Activated CD4-positive, alpha-beta T cell treated with anti-CD3 and anti-CD28 coated beads, Interleukin-2, amount 10 ng/mL, durations not matched to agents 24 days and 14 days (primary cell): ENCODE measurements around the gene VASP. TPM values are rescaled to one million over a fixed set of nuclear protein-coding genes. Genes with fewer than 3 reads are reported as not detected.
A peak's percentile ranks its signal among the peaks of the same experiment; 100 is the strongest.

Experiments
- DNase-seq: peaks from one replicate; pipeline ENCODE4 v3.0.0; 2022
- H3K27ac Mint-ChIP-seq: one replicate; pipeline ENCODE4 v1.8.0; 2022; ENCODE audit warnings: mild to moderate bottlenecking, mixed read lengths
- H3K27me3 Mint-ChIP-seq: one replicate; pipeline ENCODE4 v1.8.0; 2022; ENCODE audit warnings: mixed read lengths
- H3K36me3 Mint-ChIP-seq: one replicate; pipeline ENCODE4 v1.8.0; 2022; ENCODE audit warnings: low read depth, mild to moderate bottlenecking, mixed read lengths
- H3K4me1 Mint-ChIP-seq: one replicate; pipeline ENCODE4 v1.8.0; 2021; ENCODE audit warnings: mixed read lengths
- H3K4me3 Mint-ChIP-seq: one replicate; pipeline ENCODE4 v1.8.0; 2022; ENCODE audit warnings: mild to moderate bottlenecking, moderate library complexity, mixed read lengths
- H3K9me3 Mint-ChIP-seq: one replicate; pipeline ENCODE4 v1.8.0; 2021; ENCODE audit warnings: mixed read lengths
- intact Hi-C: fragments of 100-400 bp; cut with micrococcal nuclease; formaldehyde crosslinking; loops from one replicate; pipeline ENCODE4 v1.15.1; 2023
- total RNA-seq: library from RNA; stranded (reverse); gene quantifications from 2 replicates; pipeline ENCODE4 v1.2.3, GENCODE V29; 2022

The VASP gene
- total RNA-seq, 1 donor from 2014 or later = 215 TPM

- peak overlapping the region; percentile 91 for H3K27ac Mint-ChIP-seq
- peak; percentile 76 for DNase-seq
- no peaks in the 10 kb centered on the region for H3K9me3 Mint-ChIP-seq
- peaks cover 30% of the 10 kb centered on the region for H3K4me1 Mint-ChIP-seq
- intact Hi-C loops = loop anchor here (1.0 to 2.0 kb wide), 6 partner anchors 9 to 165 kb away; partner anchors contain the start of genes POLR1G and VASP
- peak overlapping the region; percentile 68 for H3K4me3 Mint-ChIP-seq
- peaks cover 12% of the 10 kb centered on the region for H3K36me3 Mint-ChIP-seq
- peaks cover 38% of the 10 kb centered on the region for H3K27me3 Mint-ChIP-seq
These were observed 29.4 kb upstream of the VASP start for GRCh38 chr19:45477713-45478453.

- DNase-seq = peak; percentile 97
- Mint-ChIP-seq H3K36me3 (peaks cover 6% of the 10 kb centered on the region), H3K27me3 (peaks cover 32% of the 10 kb centered on the region), H3K27ac (peak overlapping the region; percentile 91), H3K4me3 (peak overlapping the region; percentile 68), H3K9me3 (no peaks in the 10 kb centered on the region), H3K4me1 (peaks cover 29% of the 10 kb centered on the region)
- intact Hi-C loops = loop anchor here (1.0 to 2.0 kb wide), 7 partner anchors 9 to 165 kb away; partner anchors contain the start of genes POLR1G and VASP
These were observed 28.6 kb upstream of the VASP start for GRCh38 chr19:45478454-45479238.

- H3K9me3 Mint-ChIP-seq = no peaks in the 10 kb centered on the region
- H3K27me3 Mint-ChIP-seq = peaks cover 5% of the 10 kb centered on the region
- no peak for DNase-seq
- no peaks in the 10 kb centered on the region for H3K36me3 Mint-ChIP-seq
- intact Hi-C loops = no loop called here
- H3K27ac Mint-ChIP-seq = no peak overlapping the region
- no peak overlapping the region for H3K4me3 Mint-ChIP-seq
- H3K4me1 Mint-ChIP-seq = peaks cover 25% of the 10 kb centered on the region
These were observed 24.2 kb upstream of the VASP start for GRCh38 chr19:45483033-45483432.

GRCh38 chr19:45484273-45484945 lies 22.9 kb upstream of the VASP start:
- DNase-seq = no peak
- peak overlapping the region; percentile 4 for H3K4me3 Mint-ChIP-seq
- no peak overlapping the region for H3K27ac Mint-ChIP-seq
- no peaks in the 10 kb centered on the region for H3K36me3 Mint-ChIP-seq
- intact Hi-C loops = no loop called here
- peaks cover 17% of the 10 kb centered on the region for H3K4me1 Mint-ChIP-seq
- H3K27me3 Mint-ChIP-seq = peaks cover 5% of the 10 kb centered on the region
- H3K9me3 Mint-ChIP-seq = no peaks in the 10 kb centered on the region

GRCh38 chr19:45485305-45486077 lies 21.8 kb upstream of the VASP start:
- peaks cover 5% of the 10 kb centered on the region for H3K27me3 Mint-ChIP-seq
- peak overlapping the region; percentile 94 for H3K4me3 Mint-ChIP-seq
- intact Hi-C loops = no loop called here
- peak; percentile 99 for DNase-seq
- H3K4me1 Mint-ChIP-seq = peaks cover 14% of the 10 kb centered on the region
- no peaks in the 10 kb centered on the region for H3K36me3 Mint-ChIP-seq
- H3K9me3 Mint-ChIP-seq = no peaks in the 10 kb centered on the region
- H3K27ac Mint-ChIP-seq = peak overlapping the region; percentile 78

GRCh38 chr19:45488708-45489107 lies 18.6 kb upstream of the VASP start:
- Mint-ChIP-seq H3K4me1 (peaks cover 22% of the 10 kb centered on the region), H3K9me3 (no peaks in the 10 kb centered on the region), H3K4me3 (no peak overlapping the region), H3K27ac (no peak overlapping the region), H3K27me3 (peaks cover 5% of the 10 kb centered on the region), H3K36me3 (no peaks in the 10 kb centered on the region)
- intact Hi-C loops = no loop called here
- DNase-seq = no peak

- Mint-ChIP-seq H3K9me3 (no peaks in the 10 kb centered on the region), H3K27me3 (peaks cover 5% of the 10 kb centered on the region), H3K36me3 (no peaks in the 10 kb centered on the region), H3K27ac (no peak overlapping the region), H3K4me3 (no peak overlapping the region), H3K4me1 (peaks cover 19% of the 10 kb centered on the region)
- intact Hi-C loops = no loop called here
- DNase-seq = no peak
These were observed 17.9 kb upstream of the VASP start for GRCh38 chr19:45489216-45489855.

GRCh38 chr19:45492137-45492626 lies 15.1 kb upstream of the VASP start:
- intact Hi-C loops = no loop called here
- no peaks in the 10 kb centered on the region for H3K9me3 Mint-ChIP-seq

GRCh38 chr19:45492627-45493470 lies 14.4 kb upstream of the VASP start:
- Mint-ChIP-seq H3K27ac (peak overlapping the region; percentile 43), H3K4me1 (peaks cover 20% of the 10 kb centered on the region), H3K27me3 (peaks cover 21% of the 10 kb centered on the region), H3K36me3 (peaks cover 3% of the 10 kb centered on the region), H3K9me3 (no peaks in the 10 kb centered on the region), H3K4me3 (peak overlapping the region; percentile 82)
- peak; percentile 78 for DNase-seq
- intact Hi-C loops = loop anchor here (1.0 kb wide), 1 partner anchor 65 kb away; no protein-coding TSS in a partner anchor

More at GRCh38 chr19:45492137-45492626, 15.1 kb upstream of the VASP start:
- H3K4me3 Mint-ChIP-seq = peak overlapping the region; percentile 82
- no peak for DNase-seq
- peaks cover 17% of the 10 kb centered on the region for H3K4me1 Mint-ChIP-seq
- peaks cover 18% of the 10 kb centered on the region for H3K27me3 Mint-ChIP-seq
- no peak overlapping the region for H3K27ac Mint-ChIP-seq
- peaks cover 2% of the 10 kb centered on the region for H3K36me3 Mint-ChIP-seq

GRCh38 chr19:45494261-45494916 lies 12.9 kb upstream of the VASP start:
- Mint-ChIP-seq H3K27ac (no peak overlapping the region), H3K4me3 (peak overlapping the region; percentile 15), H3K4me1 (peaks cover 28% of the 10 kb centered on the region), H3K9me3 (no peaks in the 10 kb centered on the region), H3K27me3 (peaks cover 28% of the 10 kb centered on the region), H3K36me3 (peaks cover 5% of the 10 kb centered on the region)
- intact Hi-C loops = no loop called here
- DNase-seq = no peak

- no peak for DNase-seq
- H3K27me3 Mint-ChIP-seq = peaks cover 31% of the 10 kb centered on the region
- peaks cover 31% of the 10 kb centered on the region for H3K4me1 Mint-ChIP-seq
- intact Hi-C loops = no loop called here
- H3K9me3 Mint-ChIP-seq = no peaks in the 10 kb centered on the region
- H3K27ac Mint-ChIP-seq = no peak overlapping the region
- peaks cover 7% of the 10 kb centered on the region for H3K36me3 Mint-ChIP-seq
- H3K4me3 Mint-ChIP-seq = peak overlapping the region; percentile 43
These were observed 12.1 kb upstream of the VASP start for GRCh38 chr19:45495178-45495577.
